ENCODE measurements around the gene OR8K3. TPM values are rescaled to one million over a fixed set of nuclear protein-coding genes. Genes with fewer than 3 reads are reported as not detected.

The OR8K3 gene
- total RNA-seq, result not detected in 2 replicates

DNA sequence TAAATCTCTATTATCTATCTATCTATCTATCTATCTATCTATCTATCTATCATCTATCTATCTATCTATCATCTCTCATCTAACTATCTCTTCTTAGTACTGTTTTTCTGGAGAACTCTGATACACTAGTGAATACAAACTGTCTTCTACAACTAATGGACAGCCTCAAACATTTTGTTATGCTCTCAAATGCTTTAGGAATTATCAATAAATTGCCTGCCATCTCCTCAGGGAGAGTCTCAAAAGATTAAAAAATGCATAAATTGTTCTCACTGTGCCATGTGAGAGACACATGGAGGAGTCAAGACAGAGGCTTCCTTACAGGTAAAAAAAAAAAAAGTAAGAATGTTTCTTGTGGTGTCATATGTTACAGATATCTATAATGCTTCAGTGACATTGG lies at the start of gene OR8K3:
OR8K3 (plus strand) TSS at position 301 of the 400 bp plus-strand sequence. CDS start 3,163 bp downstream, outside the sequence.

GRCh38 chr11:56273854-56274253 lies 41.1 kb upstream of the OR8K3 start, which contains the start of gene OR5T1:
Gene OR5T1, plus strand, starts transcription at chr11:56274154. Its CDS starts 1,485 bp downstream, at chr11:56275639.

GRCh38 chr11:56292154-56292553 lies 22.8 kb upstream of the OR8K3 start, which contains the start of gene OR8H1:
Gene OR8H1, minus strand, starts transcription at chr11:56292254. Its CDS starts 1,192 bp downstream, at chr11:56291062.

GRCh38 chr11:56345739-56346138 lies 30.8 kb downstream of the OR8K3 start, which contains the start of gene OR8K1:
Gene OR8K1, plus strand, starts transcription at chr11:56346039. Its CDS starts 0 bp downstream, at chr11:56346039.

GRCh38 chr11:56353991-56354390 lies 39.0 kb downstream of the OR8K3 start, which contains the start of gene OR8J1:
Gene OR8J1, plus strand, starts transcription at chr11:56354291. Its CDS starts 5,956 bp downstream, at chr11:56360247.

Other genes starting within 250 kb of the OR8K3 start
- gene OR8I2, start 221.8 kb upstream of the OR8K3 start, total RNA-seq, result not detected in 2 replicates
- not detected in 2 replicates for gene OR8H2, start 211.5 kb upstream of the OR8K3 start, total RNA-seq
- gene OR8H3, start 192.8 kb upstream of the OR8K3 start, total RNA-seq, result not detected in 2 replicates
- gene OR8J3, start 174.9 kb upstream of the OR8K3 start, total RNA-seq, result not detected in 2 replicates
- gene OR8K5, start 154.8 kb upstream of the OR8K3 start, total RNA-seq, result not detected in 2 replicates
- gene OR5J2, start 138.5 kb upstream of the OR8K3 start, total RNA-seq, result not detected in 2 replicates
- not detected in 2 replicates for gene OR5T2, start 80.9 kb upstream of the OR8K3 start, total RNA-seq
- gene OR5T3, start 62.9 kb upstream of the OR8K3 start, total RNA-seq, result not detected in 2 replicates
- gene OR5T1, start 41.0 kb upstream of the OR8K3 start, total RNA-seq, result not detected in 2 replicates
- gene OR8H1, start 22.9 kb upstream of the OR8K3 start, total RNA-seq, result not detected in 2 replicates
- not detected in 2 replicates for gene OR8K1, start 30.9 kb downstream of the OR8K3 start, total RNA-seq
- gene OR8J1, start 39.1 kb downstream of the OR8K3 start, total RNA-seq, result not detected in 2 replicates
- not detected in 2 replicates for gene OR8U1, start 60.5 kb downstream of the OR8K3 start, total RNA-seq
- not detected in 2 replicates for gene OR5AL1, start 97.6 kb downstream of the OR8K3 start, total RNA-seq
- not detected in 2 replicates for gene OR5M3, start 158.2 kb downstream of the OR8K3 start, total RNA-seq
- not detected in 2 replicates for gene OR5M8, start 176.2 kb downstream of the OR8K3 start, total RNA-seq
- not detected in 2 replicates for gene OR5M11, start 228.1 kb downstream of the OR8K3 start, total RNA-seq